ENCODE measurements around the gene CUTC.

DNA sequence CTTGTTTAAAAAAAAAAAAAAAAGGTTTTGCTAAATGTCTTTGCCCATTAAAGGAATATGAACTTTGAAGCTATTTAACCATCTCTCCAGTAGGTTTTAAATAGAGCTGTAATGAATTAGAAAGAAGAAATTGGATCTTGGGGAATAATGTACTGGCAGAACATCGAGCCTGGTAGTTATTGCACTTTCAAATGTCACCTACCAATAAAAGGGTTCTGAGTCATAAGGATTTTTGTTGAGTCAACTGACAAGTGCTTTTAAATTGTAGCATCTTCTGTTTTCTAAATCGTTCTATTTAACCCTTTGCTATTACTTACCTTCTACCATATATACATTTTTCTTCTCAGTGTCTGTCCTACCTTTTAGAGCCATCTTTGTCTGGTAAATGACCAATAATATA is 10.7 kb downstream of the CUTC start:
- TF ChIP-seq, protein P1, sequence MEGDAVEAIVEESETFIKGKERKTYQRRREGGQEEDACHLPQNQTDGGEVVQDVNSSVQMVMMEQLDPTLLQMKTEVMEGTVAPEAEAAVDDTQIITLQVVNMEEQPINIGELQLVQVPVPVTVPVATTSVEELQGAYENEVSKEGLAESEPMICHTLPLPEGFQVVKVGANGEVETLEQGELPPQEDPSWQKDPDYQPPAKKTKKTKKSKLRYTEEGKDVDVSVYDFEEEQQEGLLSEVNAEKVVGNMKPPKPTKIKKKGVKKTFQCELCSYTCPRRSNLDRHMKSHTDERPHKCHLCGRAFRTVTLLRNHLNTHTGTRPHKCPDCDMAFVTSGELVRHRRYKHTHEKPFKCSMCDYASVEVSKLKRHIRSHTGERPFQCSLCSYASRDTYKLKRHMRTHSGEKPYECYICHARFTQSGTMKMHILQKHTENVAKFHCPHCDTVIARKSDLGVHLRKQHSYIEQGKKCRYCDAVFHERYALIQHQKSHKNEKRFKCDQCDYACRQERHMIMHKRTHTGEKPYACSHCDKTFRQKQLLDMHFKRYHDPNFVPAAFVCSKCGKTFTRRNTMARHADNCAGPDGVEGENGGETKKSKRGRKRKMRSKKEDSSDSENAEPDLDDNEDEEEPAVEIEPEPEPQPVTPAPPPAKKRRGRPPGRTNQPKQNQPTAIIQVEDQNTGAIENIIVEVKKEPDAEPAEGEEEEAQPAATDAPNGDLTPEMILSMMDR (IDR thresholded peaks at IDR 0.05): no peak
- no peak for TF ChIP-seq POLR2A (IDR thresholded peaks at IDR 0.05)

Measured in lower leg skin (tissue), 3 donors.